NCI-H2196 (cell line): ENCODE measurements around the gene PHF14.
"Not testable (repeated sequence)": the region's sequence is repeated elsewhere in the genome, so short reads cannot be mapped to it uniquely, and the experiment has no call there.

Experiments used
- DNase-seq: peaks from one replicate; lab custom pipeline; 2025; ENCODE audit not compliant: unreplicated experiment; lab: John Stamatoyannopoulos, UW

The PHF14 gene

DNA sequence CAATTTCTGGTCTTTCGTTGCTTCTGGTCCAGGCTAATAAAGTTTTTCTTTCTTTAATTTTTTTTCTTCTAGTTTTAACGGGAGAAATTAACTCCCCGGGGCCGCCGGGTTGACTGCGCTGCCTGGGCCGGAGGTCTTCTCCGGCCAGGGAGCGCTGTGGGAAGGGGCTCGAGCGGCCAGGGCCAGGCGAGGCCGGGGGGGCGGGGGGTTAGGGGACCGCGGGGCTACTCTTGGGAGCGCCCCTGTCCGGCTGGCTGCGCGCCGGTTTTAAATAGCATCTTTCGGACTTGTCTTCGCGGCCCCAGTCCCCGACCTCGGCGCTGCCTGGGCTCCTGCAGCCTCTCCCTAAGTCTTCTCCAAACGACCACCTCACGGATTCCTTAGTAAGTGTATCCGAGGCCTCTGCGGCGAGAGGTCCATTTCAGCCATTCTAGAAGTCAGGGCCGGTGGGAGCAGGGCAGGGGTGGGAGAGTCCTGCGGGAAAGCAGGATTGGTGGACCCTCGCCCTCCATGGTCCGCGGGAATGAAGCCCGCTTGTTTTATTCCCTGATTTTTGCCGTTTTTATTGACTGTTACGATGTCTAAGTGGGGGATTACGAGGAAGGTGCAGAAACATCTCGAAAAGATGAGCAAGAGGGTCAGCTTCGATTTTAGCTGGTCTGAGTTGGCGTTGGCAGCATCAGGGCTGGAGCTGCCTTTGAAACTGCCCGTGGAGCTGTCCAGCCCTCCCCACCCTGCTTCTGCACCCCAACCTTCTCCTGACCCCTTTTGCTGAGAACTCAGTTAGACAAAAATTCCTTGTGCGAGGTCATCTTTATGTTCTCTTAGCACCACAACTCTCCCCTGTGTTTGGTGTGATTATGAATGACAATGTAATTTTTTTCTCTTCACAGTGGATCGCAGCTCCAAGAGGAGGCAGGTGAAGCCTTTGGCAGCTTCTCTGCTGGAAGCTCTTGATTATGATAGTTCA, 555 bp downstream of the PHF14 start:
- no peak for DNase-seq

DNA sequence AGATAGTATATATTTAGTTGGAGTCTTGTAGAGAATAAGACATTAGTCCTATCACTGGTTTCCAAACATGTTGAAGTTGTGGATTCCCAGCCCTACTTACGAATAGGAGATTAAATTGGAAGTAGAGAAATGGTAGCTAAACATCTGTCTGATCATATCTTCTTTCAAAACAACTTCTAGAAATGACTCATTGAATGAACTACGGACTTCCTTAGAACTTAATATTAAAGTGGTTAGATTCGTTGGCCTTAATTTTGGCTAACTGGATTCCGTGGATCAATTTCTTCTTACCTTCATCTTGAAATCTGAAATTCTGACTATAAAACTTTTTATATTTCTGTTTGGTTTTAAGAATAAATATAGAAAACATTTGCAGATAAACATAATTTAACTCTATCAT, 3.4 kb downstream of the PHF14 start:
- no peak for DNase-seq

- no peak for DNase-seq
These were observed 7.6 kb downstream of the PHF14 start for GRCh38 chr7:10981317-10981716.

GRCh38 chr7:10990748-10991147, 17.1 kb downstream of the PHF14 start:
- DNase-seq, result not testable (repeated sequence)

GRCh38 chr7:10995482-10996166, 22.0 kb downstream of the PHF14 start:
- DNase-seq, result not testable (repeated sequence)

GRCh38 chr7:10998996-10999757, 25.5 kb downstream of the PHF14 start:
- DNase-seq, result no peak

DNA sequence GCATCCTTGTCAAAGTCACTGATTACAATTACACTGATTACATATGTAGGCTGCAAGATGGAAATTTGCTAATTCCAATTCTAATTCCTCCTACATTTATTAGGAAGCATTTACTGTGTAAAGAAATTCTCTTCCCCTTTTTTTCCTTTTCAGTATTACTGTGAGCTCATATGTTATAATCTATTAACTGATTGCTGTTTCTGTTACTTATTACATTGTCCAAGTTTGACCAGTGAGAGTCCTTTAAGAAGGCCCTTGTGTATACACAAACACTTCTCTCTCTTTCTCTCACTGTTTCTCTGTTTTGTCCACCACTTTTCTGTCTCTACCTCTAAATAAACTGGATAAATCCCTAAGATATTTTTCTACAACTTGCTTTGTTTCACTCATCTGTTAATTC, 31.5 kb downstream of the PHF14 start:
- no peak for DNase-seq

DNA sequence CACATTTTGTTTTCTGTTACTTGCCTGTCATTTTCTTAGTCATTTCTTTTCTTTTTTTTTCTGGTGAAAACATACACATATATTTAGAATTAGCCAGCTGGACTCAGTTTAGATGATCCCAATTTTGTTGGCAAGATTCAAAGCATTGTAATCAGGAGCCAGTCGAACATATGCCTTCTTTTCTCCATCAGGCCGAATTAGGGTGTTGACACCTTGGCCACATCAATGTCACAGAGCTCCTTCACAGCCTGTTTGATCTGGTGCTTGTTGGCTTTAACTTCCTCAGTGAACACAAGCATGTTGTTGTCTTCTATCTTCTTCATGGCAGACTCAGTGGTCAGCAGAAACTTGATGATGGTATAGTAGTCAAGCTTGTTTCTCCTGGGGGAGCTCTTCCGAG, 32.6 kb downstream of the PHF14 start:
- no peak for DNase-seq

DNA sequence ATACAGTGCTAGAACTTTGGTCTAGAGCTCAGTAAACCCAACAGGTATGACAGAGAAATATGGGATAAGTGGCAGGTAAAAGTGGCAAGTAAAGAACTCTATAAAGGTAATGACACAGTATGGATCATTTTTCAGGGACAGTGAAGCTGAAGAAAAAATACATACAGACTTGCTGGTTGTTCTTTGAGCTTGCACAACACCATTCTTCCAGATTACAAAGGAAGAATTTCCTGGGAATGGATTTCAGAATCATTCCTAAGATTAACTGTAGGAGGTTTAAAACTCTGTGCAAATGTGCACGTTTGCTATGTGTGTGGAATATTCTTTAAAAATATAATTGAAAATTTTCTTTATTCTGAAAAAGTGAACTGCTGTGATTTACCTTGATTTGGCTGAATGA, 36.0 kb downstream of the PHF14 start:
- DNase-seq, result no peak

GRCh38 chr7:11021468-11021867, 47.8 kb downstream of the PHF14 start:
- DNase-seq, result no peak

GRCh38 chr7:11026452-11027359, 53.0 kb downstream of the PHF14 start:
- DNase-seq, result no peak

DNA sequence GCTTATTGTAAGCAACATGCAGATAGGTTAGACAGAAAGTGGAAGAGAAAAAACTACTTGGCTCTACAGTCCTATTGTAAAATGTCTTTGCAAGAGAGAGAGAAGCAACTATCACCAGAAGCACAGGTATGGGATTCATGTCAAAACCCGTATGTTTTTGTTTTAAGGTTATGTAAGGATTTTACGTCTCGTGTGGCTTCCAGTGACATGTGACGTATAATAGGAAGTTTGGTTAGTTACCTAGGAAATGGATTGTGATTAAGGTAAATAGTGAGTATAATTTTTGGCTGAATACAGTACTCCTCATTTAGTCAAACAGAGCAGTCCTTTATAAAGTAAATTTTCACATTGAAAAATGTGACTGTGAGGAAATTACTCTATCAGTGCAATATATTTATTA, 62.0 kb downstream of the PHF14 start:
- no peak for DNase-seq

DNA sequence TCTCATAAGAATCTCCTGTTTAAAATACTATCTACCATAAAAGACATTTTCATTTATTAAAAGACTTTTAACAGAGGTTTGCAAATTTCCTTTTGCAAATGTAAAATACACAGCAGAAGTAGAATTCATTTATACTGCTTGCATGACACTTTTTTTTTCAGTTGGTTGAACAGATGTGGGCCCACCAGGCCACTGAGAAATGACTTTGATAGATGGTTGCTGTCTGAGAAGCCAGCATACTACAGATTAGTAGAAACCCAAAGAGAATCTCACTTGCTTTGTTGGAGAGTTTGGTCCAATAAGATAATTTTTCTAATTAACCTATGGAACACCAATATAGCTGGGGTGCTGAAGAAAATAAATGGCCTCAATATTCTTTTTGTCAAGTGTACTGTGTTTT, 66.3 kb downstream of the PHF14 start:
- DNase-seq, result no peak

DNA sequence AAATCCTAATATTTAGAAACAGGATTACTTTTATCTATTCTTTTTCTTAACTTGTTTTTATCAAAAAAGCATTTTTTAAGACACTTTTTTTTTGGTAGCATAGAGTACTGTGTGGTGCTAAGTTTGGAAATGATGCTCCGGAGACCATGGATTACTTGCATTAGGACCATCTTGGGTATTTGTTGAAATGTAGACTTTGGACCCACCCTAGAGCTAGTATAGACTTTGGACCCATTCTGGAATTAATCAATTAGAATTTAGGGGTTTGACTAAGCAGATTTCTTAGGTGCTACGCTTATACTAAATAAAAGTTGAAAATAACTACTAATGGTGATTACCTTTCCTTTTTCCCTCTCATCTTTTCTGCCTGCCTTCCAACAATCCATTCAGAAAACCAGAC, 80.4 kb downstream of the PHF14 start:
- no peak for DNase-seq

GRCh38 chr7:11060893-11061292, 87.2 kb downstream of the PHF14 start:
- DNase-seq, result no peak

- no peak for DNase-seq
These were observed 88.4 kb downstream of the PHF14 start for GRCh38 chr7:11062110-11062509.

GRCh38 chr7:11069591-11069990, 95.9 kb downstream of the PHF14 start:
- no peak for DNase-seq

DNA sequence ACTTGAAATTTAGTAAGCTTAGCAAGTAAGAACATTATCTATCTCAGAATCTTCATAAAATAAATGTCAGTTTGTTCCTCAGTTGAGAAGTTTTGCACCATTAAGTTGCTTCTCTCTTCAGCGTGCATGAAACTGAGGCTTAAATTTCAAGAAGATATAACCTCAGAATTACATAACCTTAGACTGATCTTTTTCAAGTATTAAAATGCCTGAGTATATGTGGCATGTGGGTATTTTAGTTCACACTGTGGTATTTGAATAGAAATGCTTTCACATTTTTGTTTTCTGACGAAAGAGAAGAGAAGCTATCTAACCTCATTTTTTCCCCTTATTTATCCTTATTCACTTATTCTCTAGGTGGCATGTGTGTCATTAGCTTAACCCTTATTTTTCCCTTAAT, 104.1 kb downstream of the PHF14 start:
- no peak for DNase-seq

DNA sequence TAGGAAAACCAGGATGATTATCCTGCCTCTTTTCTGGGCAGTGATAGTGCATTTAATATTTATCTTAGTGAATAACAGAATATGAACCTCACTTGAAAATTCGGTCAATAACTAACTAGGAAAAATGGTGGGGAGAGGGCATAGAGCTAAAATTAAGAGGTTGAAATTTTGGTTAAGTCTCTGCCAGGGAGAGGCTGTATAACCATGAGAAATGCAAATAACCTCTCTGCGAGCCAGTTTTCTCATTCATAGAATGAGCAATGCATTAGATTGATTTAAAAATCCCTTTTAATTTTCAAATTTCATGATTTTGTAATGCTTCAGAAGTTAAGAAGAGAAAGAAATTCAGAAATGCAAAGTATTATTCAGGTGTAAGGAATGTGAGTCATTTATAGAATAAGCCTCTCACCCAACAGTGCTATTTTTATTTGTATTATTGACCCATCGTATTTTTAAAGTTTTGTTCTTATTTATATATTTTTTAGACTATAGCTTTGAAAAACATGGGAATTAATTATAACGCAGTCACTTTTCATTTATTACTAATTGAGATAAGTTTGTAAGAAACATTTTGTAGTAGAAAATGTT, 104.7 kb downstream of the PHF14 start:
- DNase-seq, result no peak

- DNase-seq, result no peak
These were observed 106.2 kb downstream of the PHF14 start for GRCh38 chr7:11079907-11080306.
